ENCODE results near the gene ODF2.
"Not testable (repeated sequence)": the region's sequence is repeated elsewhere in the genome, so short reads cannot be mapped to it uniquely, and the experiment has no call there.

GRCh38 chr9:128446505-128446904 is 9.3 kb upstream of the ODF2 start:
- not testable (repeated sequence) for TF ChIP-seq POLR2AphosphoS5 (IDR thresholded peaks at IDR 0.05; ENCODE audit: borderline replicate concordance, low read depth, low read length); EZH2 (IDR thresholded peaks at IDR 0.05)
